Stimulated activated CD4-positive, alpha-beta T cell treated with anti-CD3 and anti-CD28 coated beads, Interleukin-12 subunit alpha, Interleukin-12 subunit beta, amount 100 ng/mL, for 4 hours (primary cell): ENCODE results near the gene BLVRA.
"Not testable (repeated sequence)": the region's sequence is repeated elsewhere in the genome, so short reads cannot be mapped to it uniquely, and the experiment has no call there.

Source experiments
- DNase-seq: peaks from one replicate; pipeline ENCODE4 v3.0.0-alpha.2; 2020

Gene BLVRA

GRCh38 chr7:43810195-43810941, 51.9 kb downstream of the BLVRA start:
- DNase-seq, result peak; percentile 30

DNA sequence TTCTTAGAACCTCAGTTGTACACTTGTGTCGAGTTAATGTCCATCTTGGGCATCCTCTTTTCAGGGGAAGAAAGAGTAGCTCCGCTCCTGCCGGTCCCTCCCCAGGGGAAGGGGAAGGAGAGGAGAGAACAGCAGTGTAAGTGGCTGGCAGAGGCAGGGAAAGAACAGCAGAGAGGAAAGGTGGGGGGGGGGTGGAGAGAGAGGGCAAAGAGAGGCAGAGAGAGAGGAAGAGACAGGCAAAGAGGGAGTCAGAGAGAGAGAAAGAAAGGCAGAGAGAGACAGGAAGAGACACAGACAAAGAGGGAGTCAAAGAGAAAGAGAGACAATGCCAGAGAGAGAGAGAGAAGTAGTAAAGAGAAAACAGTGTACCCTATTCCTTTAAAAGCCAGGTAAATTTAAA, 56.9 kb downstream of the BLVRA start:
- DNase-seq, result no peak

DNA sequence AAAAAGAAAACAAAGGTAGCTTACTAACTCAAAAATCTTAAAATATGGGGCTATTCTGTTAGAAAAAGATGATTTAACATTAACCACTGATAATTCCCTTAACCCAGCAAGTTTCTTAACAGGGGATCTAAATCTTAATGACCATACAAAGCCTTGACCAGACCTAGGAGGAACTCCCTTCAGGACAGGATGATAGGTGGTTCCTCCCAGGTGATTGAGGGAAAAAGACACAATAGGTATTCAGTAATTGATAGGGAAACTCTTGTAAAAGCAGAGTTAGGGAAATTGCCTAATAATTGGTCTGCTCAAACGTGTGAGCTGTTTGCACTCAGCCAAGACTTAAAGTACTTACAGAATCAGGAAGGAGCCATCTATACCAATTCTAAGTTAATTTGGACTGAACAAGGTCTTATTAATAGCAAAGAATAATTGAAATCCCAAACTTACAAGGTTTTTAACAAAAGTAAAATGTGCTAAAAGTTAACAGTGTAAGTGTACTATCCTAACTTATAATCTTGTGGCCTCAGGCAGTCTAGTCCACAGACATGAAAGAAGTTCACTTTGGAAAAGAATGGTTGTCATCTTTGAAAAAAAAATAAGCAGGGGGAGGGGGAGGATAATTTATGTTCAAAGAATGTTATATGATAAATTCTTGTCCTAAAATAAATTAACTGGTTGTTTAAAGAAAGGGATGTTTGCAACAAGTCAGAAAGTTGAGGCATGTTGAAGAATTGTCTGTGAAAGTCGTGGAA, 57.7 kb downstream of the BLVRA start:
- not testable (repeated sequence) for DNase-seq

- DNase-seq, result not testable (repeated sequence)
Observed at GRCh38 chr7:43823425-43823824, 64.9 kb downstream of the BLVRA start.

- no peak for DNase-seq
Observed at GRCh38 chr7:43823941-43824340, 65.5 kb downstream of the BLVRA start.

DNA sequence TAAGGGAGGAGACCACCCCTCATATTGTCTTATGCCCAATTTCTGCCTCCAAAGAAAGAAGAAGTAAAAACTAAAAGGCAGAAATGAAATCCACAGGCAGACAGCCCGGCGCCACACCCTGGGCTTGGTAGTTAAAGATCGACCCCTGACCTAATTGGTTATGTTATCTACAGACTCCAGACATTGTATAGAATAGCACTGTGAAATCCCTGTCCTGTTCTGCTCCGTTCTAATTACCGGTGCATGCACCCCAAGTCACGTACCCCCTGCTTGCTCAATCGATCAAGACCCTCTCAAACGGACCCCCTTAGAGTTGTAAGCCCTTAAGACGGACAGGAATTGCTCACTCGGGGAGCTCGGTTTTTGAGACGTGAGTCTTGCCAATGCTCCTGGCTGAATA, 66.0 kb downstream of the BLVRA start:
- not testable (repeated sequence) for DNase-seq

DNA sequence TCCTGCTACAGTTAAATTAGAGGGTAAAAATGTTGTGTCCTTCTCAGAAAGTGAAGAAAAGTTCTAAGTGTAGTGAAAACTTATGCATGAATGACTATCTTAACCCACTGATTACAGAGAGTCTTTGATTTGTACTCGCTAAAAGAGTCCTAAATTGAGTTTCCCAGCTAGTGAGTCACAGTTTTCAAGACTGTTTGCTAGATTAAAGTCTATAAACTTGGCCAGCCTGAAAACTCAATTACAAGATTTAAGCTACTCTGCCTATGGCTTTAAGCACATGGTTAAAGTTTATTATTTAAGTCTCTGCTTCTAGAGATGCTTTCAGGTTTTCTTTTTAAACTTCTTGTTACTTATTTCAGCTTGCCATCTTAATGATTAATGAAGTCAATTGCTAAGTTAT, 66.5 kb downstream of the BLVRA start:
- DNase-seq, result no peak

- DNase-seq, result no peak
Observed at GRCh38 chr7:43825391-43825808, 66.9 kb downstream of the BLVRA start.

GRCh38 chr7:43830917-43831316, 72.4 kb downstream of the BLVRA start:
- DNase-seq, result not testable (repeated sequence)

GRCh38 chr7:43834463-43835251, 76.2 kb downstream of the BLVRA start:
- DNase-seq, result peak; percentile 15

DNA sequence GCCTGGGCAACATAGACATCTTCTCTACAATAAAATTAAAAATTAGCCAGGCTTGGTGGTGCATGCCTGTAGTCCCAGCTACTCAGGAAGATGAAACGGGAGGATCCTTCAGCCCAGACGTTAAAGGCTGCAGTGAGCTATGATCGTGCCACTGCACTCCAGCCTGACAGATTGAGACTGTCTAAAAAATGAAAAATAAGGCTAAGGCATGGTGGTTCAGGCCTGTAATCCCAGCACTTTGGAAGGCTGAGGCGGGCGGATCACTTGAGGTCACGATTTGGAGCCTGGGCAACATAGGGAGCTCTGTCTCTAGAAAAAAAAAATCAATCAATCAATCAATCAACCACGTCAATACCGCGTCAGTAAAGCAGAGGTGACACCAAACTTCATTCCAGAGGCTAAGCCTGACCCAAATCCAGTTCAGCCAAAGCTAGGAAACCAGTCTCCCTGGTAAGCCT, 79.8 kb downstream of the BLVRA start:
- DNase-seq, result no peak

DNA sequence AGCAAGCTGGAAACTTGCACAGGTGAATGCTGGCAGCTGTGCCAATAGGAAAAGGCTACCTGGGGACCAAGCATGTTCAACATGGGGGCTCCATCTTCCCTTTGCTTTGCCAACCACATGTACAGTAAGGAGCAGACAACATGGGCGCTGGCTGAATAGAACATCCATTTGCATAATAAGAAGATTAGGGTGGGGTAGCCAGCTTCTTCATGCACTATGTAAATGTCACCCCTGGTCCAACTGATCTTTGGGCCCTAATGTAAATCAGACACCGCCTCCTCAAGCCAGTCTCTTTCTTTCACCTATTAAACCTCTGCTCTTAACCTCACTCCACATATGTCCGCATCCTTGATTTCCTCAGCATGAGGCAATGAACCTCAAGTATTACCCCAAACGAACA, 84.8 kb downstream of the BLVRA start:
- DNase-seq, result no peak

- no peak for DNase-seq
Observed at GRCh38 chr7:43844257-43844656, 85.8 kb downstream of the BLVRA start.

- no peak for DNase-seq
Observed at GRCh38 chr7:43844662-43845061, 86.2 kb downstream of the BLVRA start.

- DNase-seq, result no peak
Observed at GRCh38 chr7:43847496-43847895, 89.0 kb downstream of the BLVRA start.

GRCh38 chr7:43849047-43849446, 90.6 kb downstream of the BLVRA start:
- DNase-seq, result no peak

GRCh38 chr7:43850348-43851116, 92.1 kb downstream of the BLVRA start:
- DNase-seq, result no peak

GRCh38 chr7:43851805-43852204, 93.3 kb downstream of the BLVRA start:
- DNase-seq, result no peak

DNA sequence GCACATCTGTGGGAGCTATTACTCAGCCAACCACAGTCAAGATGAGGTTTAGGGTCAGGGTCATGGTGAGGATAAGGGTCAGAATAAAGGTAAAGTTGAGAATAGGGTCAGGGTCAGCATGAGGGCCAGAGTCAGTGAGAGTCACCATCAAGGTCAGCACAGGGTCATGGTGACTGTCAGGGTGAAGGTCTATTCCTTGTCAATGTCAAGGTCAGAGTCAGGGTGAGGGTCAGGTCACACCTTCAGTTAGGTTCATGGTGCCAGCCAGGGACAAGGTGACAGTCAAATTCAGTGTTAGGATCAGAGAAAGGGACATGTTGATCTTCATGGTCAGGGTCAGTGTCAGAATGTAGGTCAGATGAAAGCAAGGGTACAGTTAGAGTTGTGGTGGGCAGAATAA, 96.7 kb downstream of the BLVRA start:
- DNase-seq, result no peak

DNA sequence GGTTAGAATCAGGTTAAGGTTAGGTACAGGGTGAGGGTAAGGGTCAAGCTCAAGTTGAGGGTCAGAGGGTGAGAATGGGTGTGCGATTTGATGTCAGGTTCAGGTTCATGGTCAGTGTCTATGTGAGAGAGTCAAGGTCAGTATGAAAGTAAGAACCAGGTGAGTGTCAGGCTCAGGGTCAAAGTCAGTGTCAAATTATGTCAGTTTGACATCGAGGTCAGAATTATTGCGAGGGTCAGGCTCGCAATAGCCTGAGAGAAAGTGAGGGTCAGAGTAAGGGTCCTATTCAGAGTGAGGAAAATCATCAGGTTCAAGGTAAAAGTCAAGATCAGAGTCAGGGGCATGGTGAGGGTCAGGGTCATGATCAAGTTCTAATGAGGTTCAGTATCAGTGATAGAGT, 97.8 kb downstream of the BLVRA start:
- no peak for DNase-seq
